ENCODE results near the gene MEIKIN. TPM values are rescaled to one million over a fixed set of nuclear protein-coding genes. Genes with fewer than 3 reads are reported as not detected.

The MEIKIN gene
- total RNA-seq, 2 donors from 2014 or later: 5.6 TPM; not detected in 1

- Histone ChIP-seq H3K27ac (no peak overlapping the region), H3K9me3 (no peaks in the 10 kb centered on the region), H3K4me3 (no peak overlapping the region), H3K27me3 (replicated peaks; ENCODE audit: insufficient read depth) (no peaks in the 10 kb centered on the region), H3K36me3 (no peaks in the 10 kb centered on the region), H3K4me1 (replicated peaks) (no peaks in the 10 kb centered on the region)
- 88% methylated on average over 4 of the region's 4 CpGs for WGBS
- intact Hi-C loops (cut with DNase I): no loop called here
- no peak for DNase-seq (ENCODE audit: low spot score)
- no peak for TF ChIP-seq POLR2A (IDR thresholded peaks at IDR 0.05)
- TF ChIP-seq POLR2AphosphoS5 (IDR thresholded peaks at IDR 0.05): no peak
- no peak for TF ChIP-seq CTCF (IDR thresholded peaks at IDR 0.05)
Measured at GRCh38 chr5:131980696-131981095, 35.2 kb upstream of the MEIKIN start.

- Histone ChIP-seq H3K36me3 (no peaks in the 10 kb centered on the region), H3K27ac (no peak overlapping the region), H3K4me3 (no peak overlapping the region), H3K4me1 (replicated peaks) (no peaks in the 10 kb centered on the region), H3K27me3 (replicated peaks; ENCODE audit: insufficient read depth) (no peaks in the 10 kb centered on the region), H3K9me3 (no peaks in the 10 kb centered on the region)
- WGBS: 75% methylated on average over 4 of the region's 4 CpGs
- intact Hi-C loops (cut with DNase I): no loop called here
- TF ChIP-seq CTCF (IDR thresholded peaks at IDR 0.05) (no peak), POLR2A (IDR thresholded peaks at IDR 0.05) (no peak), POLR2AphosphoS5 (IDR thresholded peaks at IDR 0.05) (no peak)
- DNase-seq (ENCODE audit: low spot score): no peak
Measured at GRCh38 chr5:131979816-131980215, 34.4 kb upstream of the MEIKIN start.

- H3K27ac ChIP-seq: no peak overlapping the region
- no peaks in the 10 kb centered on the region for H3K27me3 ChIP-seq (replicated peaks; ENCODE audit: insufficient read depth)
- no peaks in the 10 kb centered on the region for H3K36me3 ChIP-seq
- intact Hi-C loops (cut with DNase I): no loop called here
- no peak overlapping the region for H3K4me3 ChIP-seq
- DNase-seq (ENCODE audit: low spot score): no peak
- H3K9me3 ChIP-seq: no peaks in the 10 kb centered on the region
- no peaks in the 10 kb centered on the region for H3K4me1 ChIP-seq (replicated peaks)
- TF ChIP-seq POLR2AphosphoS5 (IDR thresholded peaks at IDR 0.05): no peak
- no peak for TF ChIP-seq CTCF (IDR thresholded peaks at IDR 0.05)
- no peak for TF ChIP-seq POLR2A (IDR thresholded peaks at IDR 0.05)
- WGBS: 88% methylated on average over 2 of the region's 2 CpGs
Measured at GRCh38 chr5:131977212-131977604, 31.7 kb upstream of the MEIKIN start.

- intact Hi-C loops (cut with DNase I): no loop called here
- WGBS: 93% methylated on average over 6 of the region's 6 CpGs
- no peak overlapping the region for H3K27ac ChIP-seq
- H3K9me3 ChIP-seq: no peaks in the 10 kb centered on the region
- no peaks in the 10 kb centered on the region for H3K27me3 ChIP-seq (replicated peaks; ENCODE audit: insufficient read depth)
- no peak overlapping the region for H3K4me3 ChIP-seq
- H3K4me1 ChIP-seq (replicated peaks): no peaks in the 10 kb centered on the region
- DNase-seq (ENCODE audit: low spot score): no peak
- TF ChIP-seq POLR2A (IDR thresholded peaks at IDR 0.05): no peak
- TF ChIP-seq POLR2AphosphoS5 (IDR thresholded peaks at IDR 0.05): no peak
- TF ChIP-seq CTCF (IDR thresholded peaks at IDR 0.05): no peak
- H3K36me3 ChIP-seq: no peaks in the 10 kb centered on the region
Measured at GRCh38 chr5:131976414-131977211, 31.1 kb upstream of the MEIKIN start.
